GM21381 (cell line): ENCODE results near the gene MDN1.

Experiments used
- ATAC-seq: cut with Tn5 transposase; IDR thresholded peaks from one replicate; pipeline ENCODE4 v1.9.1; 2021; ENCODE audit warnings: mild to moderate bottlenecking, moderate library complexity; ENCODE audit not compliant: unreplicated experiment

Gene MDN1

DNA sequence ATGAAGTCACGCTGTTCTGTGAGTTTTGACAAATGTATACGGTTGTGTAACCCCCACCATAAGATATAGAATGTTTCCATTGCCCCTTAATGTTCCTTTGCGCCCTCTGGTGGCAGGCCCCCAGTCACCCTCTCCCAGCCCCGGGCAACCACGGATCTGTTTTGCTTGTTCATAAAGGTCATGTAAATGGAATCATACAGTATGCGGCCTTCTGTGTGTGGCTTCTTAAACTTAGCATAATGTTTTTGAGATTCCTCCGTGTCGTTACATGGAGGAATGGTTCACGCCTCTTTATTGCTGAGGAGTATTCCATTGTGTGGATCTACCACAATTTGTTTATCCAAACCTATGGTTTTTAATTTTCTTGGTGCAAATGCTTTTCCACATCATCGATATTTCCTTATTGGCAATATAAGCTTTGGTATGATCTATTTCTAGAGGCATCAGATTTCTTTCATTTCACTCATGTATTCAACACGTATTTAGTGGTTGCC is 209.4 kb downstream of the MDN1 start:
- ATAC-seq: no peak

- no peak for ATAC-seq
These were observed 213.7 kb downstream of the MDN1 start for GRCh38 chr6:89605861-89606260.

DNA sequence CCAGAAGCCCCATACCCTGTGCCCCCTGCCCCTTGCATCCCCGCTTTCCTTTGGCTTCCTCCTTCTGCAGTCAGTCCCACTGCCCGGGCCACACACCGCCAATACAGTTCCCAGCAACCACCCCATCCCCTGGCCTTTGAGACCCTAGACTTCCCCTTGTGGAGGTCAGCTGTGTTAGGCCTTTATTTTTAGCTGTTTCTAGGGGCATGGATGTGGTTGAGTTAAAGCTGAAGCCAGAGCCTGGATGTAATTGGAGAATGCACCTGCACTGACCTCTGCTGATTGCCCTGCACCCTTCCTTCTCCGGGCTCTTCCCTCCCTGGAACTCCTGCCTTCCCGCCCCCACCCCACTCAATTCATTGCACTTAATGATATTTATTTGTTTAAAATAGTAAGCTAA is 214.9 kb downstream of the MDN1 start:
- ATAC-seq: no peak

GRCh38 chr6:89602166-89602565 is 217.4 kb downstream of the MDN1 start:
- no peak for ATAC-seq

- no peak for ATAC-seq
These were observed 219.9 kb downstream of the MDN1 start for GRCh38 chr6:89599727-89600126.

- no peak for ATAC-seq
These were observed 221.6 kb downstream of the MDN1 start for GRCh38 chr6:89597988-89598387.

DNA sequence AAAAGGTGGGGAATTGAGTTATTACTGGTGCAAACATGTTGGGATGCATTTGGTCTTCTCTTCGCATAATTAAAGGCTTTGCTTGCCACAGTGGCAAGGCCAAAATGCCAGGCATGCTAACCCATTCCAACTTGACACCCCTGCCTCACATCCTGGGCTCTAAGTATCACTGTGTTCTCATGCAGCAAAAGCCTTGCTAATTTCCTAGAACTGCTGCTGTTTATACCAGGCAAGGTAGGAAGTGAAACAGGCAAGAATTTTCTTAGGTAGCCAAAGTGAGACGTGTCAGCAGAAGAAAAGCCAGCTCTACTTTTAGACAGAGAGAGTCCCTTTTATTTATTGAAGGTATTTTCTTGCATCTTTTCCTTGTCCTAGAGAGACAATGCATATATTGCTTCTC is 222.2 kb downstream of the MDN1 start:
- ATAC-seq: no peak

GRCh38 chr6:89596484-89596883 is 223.1 kb downstream of the MDN1 start:
- no peak for ATAC-seq

DNA sequence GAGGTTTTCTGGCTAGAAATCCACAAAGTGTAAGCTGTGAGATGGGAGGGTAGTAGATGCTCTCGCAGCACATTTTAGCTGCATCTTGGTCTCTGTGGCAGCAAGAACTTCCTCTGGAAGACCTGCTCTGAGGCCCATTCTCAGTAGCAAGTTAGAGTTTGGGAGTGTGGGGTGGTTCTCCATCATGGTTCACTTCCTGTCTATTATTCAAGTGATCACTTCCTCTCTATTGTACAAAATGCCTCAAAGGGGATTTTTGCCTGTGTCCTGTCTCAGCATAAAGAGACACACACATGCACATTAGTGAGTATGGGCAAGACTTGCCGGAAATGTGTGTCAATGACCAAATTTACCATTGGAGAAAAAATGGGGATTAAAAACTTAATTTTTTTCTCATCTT is 223.5 kb downstream of the MDN1 start:
- ATAC-seq: peak; percentile 76
